NCI-H446 treated with DMSO at 0.1 percent for 48 hours (cell line): ENCODE measurements around the gene KIAA1217.
"Not testable (repeated sequence)": the region's sequence is repeated elsewhere in the genome, so short reads cannot be mapped to it uniquely, and the experiment has no call there.

Source experiments
- DNase-seq: peaks from one replicate; lab custom pipeline; 2025; lab: John Stamatoyannopoulos, UW

Gene KIAA1217

DNA sequence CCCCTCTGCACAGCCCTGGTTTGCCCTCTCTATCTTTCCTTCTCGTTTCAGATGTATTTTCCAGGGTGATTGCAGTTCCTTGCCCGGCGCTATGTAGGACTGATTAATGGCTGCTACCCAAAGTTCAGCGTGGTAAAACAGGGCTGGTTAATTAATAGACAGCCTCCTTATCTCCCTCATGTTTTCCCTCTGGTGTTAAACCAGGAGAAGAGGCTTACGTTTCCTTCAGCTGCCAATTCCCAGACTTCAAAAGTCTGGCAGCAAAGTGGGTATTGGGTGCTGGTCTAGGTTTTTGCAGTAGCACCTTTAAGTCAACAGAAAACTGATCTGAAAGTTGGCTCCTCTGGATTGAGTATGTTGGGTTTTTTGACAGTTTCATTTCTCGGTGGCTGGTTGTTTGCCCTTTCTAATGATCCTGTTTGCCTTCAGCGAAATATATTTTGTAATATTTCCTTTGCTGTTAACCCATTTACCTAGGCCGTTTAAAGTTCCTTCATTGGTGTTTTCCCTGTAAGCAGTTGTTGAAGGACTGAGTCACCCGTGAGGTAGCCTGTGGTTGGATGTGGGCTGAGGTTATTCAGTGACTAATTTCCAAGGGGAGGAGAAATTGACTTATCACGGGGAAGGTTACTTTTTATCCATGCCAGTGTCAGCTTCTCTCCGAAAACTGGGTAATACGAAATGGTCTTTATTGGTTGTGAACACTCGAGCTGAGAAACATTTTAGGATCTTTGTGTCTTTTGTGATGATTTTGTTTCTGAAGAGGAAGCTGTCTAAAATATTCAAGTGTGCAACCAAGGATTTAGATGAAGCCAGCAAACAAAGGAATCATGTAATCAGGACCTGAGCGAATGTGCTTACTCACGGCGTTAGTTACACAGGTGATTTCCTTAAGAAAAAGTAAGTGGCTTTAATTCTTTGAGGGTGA is 257.2 kb downstream of the KIAA1217 start:
- DNase-seq = no peak

DNA sequence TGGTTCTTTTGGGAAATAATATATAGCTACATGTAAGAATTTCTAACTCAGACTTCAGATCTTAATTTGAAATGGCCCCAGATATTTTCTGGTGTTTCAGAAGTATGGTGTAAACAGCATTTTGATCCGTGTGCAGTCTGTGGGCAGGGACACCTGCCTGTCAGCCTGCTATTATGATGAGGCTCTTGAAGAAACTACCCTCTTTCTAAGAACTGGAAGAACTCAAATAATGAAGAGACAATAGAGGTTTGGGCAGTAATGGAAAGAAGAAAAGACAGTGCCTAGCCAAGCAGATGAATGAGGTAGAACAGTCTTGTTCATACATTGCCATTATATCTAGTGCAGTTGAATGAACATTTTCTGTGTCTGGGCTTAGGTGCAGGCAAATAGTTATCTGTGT is 258.2 kb downstream of the KIAA1217 start:
- DNase-seq = no peak

DNA sequence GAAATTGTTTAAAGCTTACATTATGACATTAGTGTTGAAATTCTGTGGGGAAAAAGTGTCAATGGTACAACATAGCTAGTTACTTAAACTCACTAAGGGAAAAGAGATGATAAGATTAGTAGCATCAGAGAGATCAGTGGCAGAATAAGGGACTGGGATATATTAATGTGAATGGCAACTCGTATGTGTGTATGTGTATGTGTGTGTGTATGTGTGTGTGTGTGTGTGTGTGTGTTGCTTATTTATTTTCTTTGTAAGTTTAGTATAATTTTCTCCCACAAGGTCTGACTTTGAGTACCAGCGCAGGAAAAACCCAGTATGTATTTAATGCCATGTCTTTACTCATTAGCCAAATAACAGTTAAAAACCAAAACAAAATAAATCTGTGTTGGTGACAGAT is 258.7 kb downstream of the KIAA1217 start:
- no peak for DNase-seq

DNA sequence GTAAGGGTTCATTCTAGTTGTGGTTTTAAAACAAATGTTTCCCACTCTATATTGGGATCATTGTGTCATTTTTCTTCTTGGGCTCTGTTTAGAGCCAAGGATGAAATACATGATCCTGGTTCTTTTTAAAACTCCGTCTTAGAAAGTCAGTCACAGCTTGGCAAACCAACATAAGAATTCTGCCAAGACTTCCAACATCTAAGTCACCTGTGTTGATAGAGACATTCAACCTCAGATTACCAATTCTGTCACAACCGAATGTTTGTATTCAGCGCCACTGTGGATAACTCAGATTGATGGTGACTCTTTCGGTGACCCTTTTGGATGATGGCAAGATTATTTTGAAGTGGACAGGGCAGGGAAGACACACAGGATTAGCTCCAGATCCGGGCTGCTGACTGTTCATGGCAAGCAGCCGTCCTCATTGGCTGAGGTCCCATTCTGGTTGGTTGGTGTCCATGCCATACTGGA is 259.4 kb downstream of the KIAA1217 start:
- no peak for DNase-seq

DNA sequence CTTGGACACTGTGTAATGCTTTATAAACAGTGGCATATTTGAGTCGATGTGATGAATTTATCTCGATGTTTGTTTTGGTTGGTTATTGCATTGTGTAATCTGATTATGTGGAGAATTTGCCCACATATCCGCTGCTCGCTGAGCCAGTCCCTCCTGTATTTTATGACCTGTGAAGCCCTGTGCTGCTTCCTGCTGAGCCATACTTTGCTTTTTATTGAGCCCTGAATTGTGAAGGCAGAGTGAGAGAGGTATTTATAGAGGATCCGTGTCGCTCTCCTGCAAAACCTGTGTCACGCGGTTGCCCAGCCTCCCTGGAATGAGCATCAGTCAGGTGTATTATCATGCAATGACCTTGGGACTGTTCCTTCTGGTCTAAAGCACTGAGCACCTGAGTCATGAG is 261.1 kb downstream of the KIAA1217 start:
- DNase-seq = no peak

DNA sequence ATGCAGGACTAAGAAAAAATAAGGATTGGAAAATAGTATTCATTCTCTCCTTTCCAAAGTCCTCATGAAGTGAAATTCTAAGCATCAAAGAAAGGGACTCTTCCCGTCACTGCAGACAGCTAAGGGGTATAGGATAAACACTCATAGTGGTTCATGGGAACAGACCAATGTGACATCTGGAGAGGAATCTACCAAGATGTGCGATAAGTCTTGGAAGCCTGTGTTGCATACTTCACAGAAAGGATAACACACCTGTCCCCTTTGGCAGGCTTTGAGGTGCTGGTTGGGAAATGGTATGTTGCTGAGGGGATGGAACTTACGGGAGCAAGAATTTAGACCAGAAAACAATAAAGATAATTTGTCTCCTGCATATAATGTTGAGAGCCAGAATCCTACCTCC is 266.7 kb downstream of the KIAA1217 start:
- no peak for DNase-seq

DNA sequence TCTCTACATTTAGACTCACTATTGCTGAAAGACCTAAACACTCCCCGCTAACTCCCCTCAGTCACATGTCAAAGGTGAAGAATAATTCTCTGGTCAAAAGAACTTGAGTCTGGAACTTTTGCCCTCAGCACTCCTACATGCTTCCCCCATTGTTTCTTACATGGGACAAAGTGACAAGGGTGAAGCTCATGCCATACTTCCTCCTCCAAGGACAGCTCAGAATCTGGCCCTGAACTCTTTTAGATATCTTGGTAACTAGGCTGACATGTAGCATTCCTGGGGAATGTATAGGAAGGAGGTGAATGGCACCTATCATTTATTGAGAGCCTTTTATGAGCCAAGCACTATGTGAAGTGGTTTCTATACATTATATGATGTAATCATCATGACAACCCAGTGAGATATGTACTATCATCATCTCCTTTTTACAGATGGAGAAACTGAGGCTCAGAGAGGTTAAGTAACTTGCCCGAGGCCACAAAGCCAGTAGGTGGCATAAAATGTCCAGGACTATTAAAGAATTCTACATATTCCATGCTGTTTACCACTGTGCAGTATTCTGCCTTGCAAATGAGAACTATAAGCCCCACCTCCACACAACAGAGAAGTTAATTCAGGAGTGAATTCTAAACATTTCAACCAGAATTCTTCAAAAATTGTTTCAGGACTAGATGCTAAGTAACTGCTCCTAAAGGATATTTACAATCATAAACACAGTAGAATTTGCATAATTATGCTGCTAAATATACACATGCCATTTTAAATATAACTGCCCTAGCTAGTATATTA is 268.2 kb downstream of the KIAA1217 start:
- no peak for DNase-seq

DNA sequence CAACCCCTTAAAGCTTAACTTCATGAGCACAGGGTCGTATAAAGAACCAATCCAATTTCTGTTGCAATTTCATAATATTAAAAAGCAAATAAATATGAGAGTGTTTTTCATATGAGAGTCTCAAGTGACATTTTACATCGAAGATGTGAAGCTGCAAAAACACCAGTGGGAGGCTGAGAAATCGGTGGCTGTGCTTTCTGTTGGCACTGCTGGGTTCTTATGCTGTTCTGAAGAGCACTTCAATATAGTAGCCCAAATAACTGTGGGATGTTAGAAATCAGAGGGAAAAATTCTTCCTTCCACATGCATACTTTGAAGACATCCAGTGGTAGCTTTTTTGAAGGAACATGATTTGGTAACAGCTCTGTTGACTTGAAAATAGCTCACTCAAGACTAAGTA is 269.0 kb downstream of the KIAA1217 start:
- DNase-seq = no peak

DNA sequence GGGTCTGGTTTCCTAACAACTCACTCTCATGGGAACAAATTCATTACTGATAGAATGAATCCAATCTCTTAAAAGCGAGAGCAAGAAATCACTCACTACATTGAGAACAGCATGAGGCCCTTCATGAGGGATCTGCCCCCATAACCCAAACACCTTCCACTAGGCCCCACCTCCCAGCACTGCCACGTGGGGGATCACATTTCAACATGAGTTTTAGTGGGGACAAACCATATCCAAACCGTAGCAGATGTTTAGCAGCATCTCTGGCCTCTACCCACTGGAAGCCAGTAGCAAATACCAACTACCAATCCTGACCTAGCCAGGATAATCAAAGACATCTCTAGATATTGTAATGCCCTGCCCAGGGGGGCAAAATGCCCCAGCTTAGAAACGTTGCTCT is 270.9 kb downstream of the KIAA1217 start:
- DNase-seq = no peak

DNA sequence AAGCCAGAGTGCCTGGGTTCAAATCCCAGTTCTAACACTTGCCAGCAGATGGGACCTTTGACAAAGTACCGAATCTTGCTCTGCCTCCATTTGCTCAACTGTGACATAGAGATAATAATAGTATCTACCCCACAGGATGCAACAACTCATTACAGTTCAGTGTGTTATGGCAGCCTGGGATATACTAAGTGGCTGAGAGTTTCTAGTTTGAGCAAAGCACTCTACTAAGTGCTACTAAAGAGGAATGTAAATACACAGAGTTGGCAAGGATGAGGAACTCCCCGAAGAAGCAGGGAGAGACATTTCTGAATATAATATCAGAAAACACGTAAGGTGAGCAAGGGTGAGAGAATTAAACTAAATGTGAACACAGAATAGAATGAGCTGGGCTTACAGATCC is 271.5 kb downstream of the KIAA1217 start:
- no peak for DNase-seq

DNA sequence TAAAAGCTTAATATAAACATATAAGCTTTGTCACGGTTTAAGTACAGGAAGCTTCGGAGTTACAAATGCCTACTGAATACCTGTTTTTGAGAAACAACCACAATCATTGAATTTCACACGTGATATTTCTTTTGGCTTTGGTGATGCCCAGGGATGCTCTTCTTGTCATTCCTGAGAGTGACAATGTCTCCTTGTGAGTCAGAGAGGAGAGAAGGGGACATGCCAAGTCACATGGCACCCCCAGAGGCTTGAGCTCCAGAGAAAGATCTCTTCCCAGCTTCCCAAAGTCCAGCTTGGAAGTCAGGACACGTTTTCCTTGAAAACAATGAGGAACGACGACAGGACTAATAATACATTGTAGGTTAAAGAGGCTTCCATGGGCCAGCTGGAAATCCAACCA is 272.3 kb downstream of the KIAA1217 start:
- DNase-seq = no peak

DNA sequence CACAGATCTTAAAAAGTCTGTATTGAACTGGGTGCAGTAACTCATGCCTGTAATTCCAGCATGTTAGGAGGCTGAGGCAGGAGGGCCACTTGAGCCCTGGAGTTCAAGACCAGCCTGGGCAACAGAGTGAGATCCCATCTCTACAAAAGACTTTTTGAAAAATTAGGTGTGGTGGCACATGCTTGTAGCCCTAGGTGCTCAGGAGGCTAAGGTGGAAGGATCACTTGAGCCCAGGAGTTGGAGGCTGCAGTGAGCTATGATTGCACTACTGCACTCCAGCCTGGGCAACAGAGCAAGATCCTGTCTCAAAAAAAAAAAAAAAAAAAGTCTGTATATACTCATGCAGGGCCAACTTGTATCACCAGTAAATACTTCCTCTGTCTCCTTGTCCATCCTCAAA is 273.8 kb downstream of the KIAA1217 start:
- DNase-seq = not testable (repeated sequence)

DNA sequence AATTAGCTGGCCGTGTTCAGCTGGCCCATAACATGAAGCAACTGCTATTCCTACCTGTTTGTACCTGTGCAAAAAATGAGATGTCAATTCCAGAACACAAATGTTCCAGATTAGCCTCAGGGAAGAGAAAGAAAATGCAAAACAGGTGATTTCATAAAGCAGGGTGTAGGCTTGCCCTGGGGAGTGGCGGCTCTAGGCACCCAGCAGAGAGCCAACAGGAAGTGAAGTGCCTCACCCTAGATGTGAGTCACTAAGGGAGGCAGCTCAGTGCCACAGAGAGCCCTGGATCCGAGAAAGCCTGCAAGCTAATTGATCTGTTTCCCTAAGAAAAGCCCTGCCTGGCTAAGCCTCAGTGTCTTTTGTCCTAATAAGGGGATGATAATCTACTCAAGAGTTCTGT is 274.8 kb downstream of the KIAA1217 start:
- DNase-seq = no peak

DNA sequence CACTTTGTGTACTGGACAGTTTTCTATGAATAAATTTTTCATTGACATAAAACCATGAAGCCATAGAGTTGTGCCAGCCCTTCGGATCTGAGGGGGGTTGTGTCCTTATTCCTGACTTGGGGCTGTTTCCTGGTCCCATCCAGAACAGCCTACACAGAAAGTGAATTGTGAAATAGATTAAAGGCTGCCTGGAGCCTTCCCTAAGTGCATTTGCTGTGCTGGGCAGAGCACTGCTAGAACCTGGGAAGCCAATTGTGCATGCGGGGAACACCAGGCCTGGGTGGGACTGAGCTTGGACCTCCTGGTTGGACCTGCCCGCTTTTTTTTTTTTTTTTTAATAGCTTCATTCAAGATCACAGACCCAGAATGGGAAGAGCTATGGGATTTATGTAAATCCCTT is 275.8 kb downstream of the KIAA1217 start:
- DNase-seq = no peak

DNA sequence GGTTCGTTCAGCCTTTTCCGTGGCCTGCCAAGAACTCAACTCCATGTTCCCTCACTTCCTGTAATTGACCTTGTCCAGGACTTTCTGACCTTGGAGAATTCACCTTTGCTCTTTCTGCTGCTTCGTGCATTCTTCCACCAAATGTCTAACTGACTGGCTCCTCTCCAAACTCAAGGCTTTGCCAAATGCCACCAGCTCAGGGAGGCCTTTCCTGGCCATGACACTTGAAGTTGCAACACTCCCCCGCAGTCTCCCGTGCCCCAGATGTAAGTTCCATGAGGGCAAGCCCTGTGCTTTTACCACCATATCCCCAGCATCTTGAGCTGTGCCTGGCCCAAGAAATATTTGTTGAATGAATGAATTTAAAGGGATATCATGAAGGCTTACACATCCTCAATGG is 276.4 kb downstream of the KIAA1217 start:
- no peak for DNase-seq

DNA sequence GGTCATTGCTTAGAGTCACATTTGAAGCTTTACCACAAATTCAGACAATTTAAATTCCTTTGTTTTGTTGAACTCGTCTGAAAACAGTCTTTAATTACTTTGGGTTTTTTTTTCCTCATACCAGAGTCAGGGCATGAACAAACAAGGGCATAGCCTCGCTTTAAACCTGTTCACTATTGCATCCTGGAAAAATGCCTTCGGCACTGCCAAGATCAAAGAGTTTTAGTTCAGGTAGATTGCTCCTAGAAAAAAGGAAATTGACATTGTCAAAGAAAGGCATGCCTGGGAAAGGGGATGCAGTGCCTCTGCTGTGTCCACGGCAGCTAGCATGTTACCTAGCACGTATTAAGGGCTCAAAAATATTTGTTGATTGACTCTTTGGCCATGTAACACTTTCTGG is 279.7 kb downstream of the KIAA1217 start:
- no peak for DNase-seq

DNA sequence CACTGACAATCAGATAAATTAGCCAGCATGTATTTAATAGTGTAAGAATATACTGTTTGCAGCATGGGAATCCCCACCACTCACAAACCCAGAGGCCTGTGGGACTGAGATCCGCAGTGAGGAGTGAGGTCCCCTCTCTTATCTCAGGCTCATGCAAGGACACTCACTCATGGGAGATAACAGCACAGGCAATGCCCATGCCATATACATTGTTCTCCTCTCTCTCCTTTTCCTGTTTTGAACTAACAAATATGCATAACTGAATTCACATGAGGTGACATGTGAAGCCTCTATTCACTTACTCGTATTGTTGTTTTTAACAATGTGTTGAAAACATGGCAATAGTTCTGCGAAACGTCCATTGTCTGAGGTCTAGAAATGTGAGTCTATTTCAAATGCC is 284.2 kb downstream of the KIAA1217 start:
- DNase-seq = no peak

DNA sequence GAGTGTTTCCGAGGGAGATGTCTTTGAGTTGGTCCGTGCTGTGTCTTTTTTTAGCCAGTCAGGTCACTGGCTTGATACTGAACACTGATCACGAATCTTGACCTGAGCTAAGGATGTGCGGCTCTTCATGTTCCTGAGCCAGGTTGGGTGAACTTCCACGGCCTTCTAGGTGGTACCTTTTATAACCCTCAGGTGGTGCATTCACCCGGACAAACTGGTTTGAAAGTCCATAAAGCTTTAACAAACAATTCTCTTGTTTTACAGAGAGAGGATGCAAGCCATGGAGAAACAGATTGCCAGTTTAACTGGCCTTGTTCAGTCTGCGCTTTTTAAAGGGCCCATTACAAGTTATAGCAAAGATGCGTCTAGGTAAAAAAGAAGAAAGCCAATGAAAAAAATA is 285.3 kb downstream of the KIAA1217 start:
- DNase-seq = no peak

DNA sequence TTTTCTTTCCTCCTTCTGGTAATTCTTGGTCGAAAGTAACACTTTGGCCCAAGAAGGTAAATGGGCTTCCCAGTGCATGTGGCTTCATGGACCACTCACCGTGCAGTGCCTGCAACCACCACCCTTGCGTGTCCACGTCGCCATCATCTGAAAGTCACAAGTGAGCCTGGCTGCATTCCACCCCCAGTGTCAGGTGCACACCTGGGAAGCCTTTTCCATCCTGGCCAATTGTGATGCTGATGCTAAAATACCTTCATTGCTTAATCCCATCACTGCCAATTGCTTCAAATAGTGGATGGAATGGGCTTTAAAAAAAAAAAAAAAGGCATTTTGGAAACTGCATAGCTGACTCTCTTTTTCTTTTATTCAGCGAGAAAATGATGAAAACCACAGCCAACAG is 285.8 kb downstream of the KIAA1217 start:
- DNase-seq = no peak

DNA sequence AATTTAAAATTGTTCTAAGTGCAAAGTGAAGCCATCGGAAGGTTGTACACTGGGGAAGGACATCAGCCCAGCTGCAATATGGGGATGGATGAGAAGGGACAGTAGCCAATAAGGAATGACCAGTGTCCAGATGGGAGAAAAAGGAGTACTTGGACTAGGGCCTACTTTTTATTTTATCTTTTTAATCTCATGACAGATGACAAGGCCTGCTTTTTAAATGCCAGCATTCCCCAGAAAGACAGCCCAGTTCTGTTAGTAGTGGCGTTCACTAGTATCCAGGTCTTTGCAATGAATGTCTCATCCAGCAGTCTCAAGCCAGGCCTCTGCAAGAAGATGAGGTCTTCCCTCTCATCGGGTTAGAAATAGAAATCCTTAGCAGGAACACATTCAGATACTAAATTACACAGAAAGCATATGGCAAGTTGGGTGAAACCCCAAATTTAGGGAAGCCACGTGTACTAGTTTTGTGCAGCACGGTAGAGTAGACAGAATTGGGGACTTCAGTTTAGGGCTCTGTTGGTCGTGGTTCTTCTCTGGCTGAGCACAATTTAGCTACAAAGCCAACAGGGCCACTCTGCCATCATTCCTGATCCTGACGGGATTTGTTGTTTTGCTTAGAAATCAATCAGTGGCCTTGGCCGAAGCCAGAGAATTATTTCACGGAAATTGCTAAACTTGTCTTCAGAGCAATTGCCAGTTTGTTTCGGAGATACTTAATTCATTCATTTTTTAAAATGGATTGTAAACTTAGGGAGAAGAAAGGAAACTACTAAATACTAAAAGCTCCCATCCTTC is 286.9 kb downstream of the KIAA1217 start:
- DNase-seq = no peak

DNA sequence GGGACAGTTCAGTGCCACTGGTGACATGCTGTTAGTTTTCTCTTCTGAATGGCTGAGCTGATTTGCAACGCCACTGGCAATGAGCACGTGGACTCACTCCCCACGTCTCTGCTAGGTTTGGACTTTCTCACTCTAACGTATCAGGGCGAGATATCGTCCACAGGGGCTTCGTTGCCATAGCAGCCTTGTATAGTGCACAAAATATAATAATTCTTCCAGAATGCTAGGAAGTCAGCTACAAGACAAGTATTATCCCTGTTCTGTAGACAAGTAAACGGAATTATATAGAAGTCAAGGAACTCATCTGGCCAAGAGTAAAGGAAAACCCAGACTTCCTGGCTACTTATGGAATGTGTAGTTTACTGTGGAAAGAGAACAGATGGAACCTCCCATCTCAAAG is 288.0 kb downstream of the KIAA1217 start:
- no peak for DNase-seq

DNA sequence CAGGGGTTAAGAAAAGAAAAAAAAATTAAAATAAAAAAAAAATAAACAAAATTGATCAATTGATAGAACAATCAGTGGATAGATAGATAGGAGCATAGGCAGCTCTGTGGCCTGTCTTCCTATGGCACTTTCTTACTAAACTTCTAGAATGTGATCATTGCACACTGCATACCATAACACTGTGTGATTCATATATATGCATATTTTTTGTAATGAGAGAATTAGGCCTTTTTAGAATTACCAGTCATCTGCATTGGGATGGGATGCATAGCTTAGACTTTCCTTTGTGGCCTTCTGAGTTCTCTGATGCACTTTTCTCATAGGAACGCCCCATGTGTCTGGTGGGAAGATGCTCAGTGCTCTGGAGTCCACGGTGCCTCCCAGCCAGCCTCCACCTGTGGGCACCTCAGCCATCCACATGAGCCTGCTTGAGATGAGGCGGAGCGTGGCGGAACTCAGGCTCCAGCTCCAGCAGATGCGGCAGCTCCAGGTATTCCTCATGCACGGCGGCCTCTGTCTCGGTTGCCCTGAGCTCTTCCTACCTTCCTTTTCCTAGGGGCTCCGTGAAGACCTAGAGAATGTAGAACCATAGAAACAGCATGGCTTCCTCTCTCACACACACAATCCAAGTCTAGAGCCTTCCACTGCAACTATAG is 292.2 kb downstream of the KIAA1217 start:
- DNase-seq = no peak
